Progenitor cell of endocrine pancreas (in vitro differentiated cells): ENCODE measurements around the gene CDH4. TPM values are rescaled to one million over a fixed set of nuclear protein-coding genes. Genes with fewer than 3 reads are reported as not detected.

Experiments
- DNase-seq: peaks from one replicate; pipeline ENCODE4 v3.0.0; 2021; ENCODE audit warnings: low spot score; ENCODE audit not compliant: unreplicated experiment
- H3K27ac Mint-ChIP-seq: 2 replicates; pipeline ENCODE4 v1.8.0; 2021; ENCODE audit warnings: mild to moderate bottlenecking, moderate library complexity, mixed read lengths
- H3K27me3 Mint-ChIP-seq: 2 replicates; pipeline ENCODE4 v1.8.0; 2021; ENCODE audit warnings: mixed read lengths
- H3K36me3 Mint-ChIP-seq: 2 replicates; pipeline ENCODE4 v1.8.0; 2022; ENCODE audit warnings: mixed read lengths; ENCODE audit not compliant: insufficient read depth
- H3K4me1 Mint-ChIP-seq: 2 replicates; pipeline ENCODE4 v1.8.0; 2021; ENCODE audit warnings: low read depth, mixed read lengths
- H3K4me3 Mint-ChIP-seq: 2 replicates; pipeline ENCODE4 v1.8.0; 2021; ENCODE audit warnings: low read depth, mild to moderate bottlenecking, moderate library complexity, mixed read lengths
- H3K9me3 Mint-ChIP-seq: 2 replicates; pipeline ENCODE4 v1.8.0; 2021; ENCODE audit warnings: low read depth, mixed read lengths
- total RNA-seq: library from RNA; stranded (reverse); gene quantifications from 2 replicates; pipeline ENCODE4 v1.2.1, GENCODE V29; 2021
- TF ChIP-seq, protein P1 (sequence below): fragments of 200-600 bp; sonication (generic); IDR thresholded peaks from one replicate; pipeline ENCODE4 v1.5.0; 2021; ENCODE audit warnings: antibody characterized with exemption, mild to moderate bottlenecking; ENCODE audit not compliant: unreplicated experiment

CDH4 gene
- total RNA-seq, 1 donor from 2014 or later = 0.43 TPM

DNA sequence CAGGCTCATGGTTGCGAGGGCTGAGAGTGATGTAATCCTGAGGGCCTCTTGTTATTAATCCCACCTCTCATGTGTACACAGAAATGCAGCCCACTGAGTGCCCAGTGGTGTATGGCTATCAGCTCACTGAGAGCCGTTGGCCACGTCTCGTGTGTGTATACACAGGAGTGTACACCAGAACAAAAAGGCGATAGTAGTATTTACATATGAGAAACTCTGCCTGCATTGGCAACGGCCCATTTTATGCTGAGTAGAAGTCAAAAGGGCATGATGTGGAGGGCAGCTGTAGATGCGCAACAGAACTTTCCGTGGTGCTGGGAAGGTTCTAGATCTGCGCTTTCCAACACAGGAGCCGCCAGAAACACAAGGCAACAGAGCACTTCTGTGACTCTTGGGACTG is 28.9 kb upstream of the CDH4 start:
- no peak overlapping the region for H3K4me3 Mint-ChIP-seq
- peaks cover 4% of the 10 kb centered on the region for H3K9me3 Mint-ChIP-seq
- no peak overlapping the region for H3K27ac Mint-ChIP-seq
- TF ChIP-seq, protein P1, sequence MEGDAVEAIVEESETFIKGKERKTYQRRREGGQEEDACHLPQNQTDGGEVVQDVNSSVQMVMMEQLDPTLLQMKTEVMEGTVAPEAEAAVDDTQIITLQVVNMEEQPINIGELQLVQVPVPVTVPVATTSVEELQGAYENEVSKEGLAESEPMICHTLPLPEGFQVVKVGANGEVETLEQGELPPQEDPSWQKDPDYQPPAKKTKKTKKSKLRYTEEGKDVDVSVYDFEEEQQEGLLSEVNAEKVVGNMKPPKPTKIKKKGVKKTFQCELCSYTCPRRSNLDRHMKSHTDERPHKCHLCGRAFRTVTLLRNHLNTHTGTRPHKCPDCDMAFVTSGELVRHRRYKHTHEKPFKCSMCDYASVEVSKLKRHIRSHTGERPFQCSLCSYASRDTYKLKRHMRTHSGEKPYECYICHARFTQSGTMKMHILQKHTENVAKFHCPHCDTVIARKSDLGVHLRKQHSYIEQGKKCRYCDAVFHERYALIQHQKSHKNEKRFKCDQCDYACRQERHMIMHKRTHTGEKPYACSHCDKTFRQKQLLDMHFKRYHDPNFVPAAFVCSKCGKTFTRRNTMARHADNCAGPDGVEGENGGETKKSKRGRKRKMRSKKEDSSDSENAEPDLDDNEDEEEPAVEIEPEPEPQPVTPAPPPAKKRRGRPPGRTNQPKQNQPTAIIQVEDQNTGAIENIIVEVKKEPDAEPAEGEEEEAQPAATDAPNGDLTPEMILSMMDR = no peak
- no peaks in the 10 kb centered on the region for H3K36me3 Mint-ChIP-seq
- DNase-seq = no peak
- H3K4me1 Mint-ChIP-seq = peaks cover 9% of the 10 kb centered on the region
- H3K27me3 Mint-ChIP-seq = peaks cover 39% of the 10 kb centered on the region

DNA sequence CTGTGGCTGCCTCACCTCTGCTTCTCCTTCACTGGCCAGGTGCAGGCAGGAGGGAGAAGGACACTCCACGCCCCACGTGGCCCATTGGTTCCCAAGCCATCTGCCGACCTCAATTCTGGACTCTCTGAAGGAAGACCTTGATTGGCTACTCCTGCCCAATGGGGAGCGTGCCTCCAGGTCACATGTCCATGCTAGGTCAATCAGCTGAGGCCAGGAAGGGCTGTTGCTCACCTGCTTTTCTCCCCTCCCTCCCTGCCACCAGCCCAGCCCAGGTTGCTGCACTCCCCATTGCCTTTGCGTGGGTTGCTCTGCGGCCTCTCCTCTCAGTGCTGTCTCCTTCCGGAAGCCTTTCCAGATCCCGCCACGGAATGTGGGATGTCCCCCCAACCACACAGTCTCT is 21.9 kb upstream of the CDH4 start:
- Mint-ChIP-seq H3K4me3 (no peak overlapping the region), H3K4me1 (peaks cover 1% of the 10 kb centered on the region), H3K27me3 (peaks cover 30% of the 10 kb centered on the region), H3K36me3 (no peaks in the 10 kb centered on the region), H3K27ac (no peak overlapping the region), H3K9me3 (no peaks in the 10 kb centered on the region)
- TF ChIP-seq, protein P1 = no peak
- DNase-seq = no peak

DNA sequence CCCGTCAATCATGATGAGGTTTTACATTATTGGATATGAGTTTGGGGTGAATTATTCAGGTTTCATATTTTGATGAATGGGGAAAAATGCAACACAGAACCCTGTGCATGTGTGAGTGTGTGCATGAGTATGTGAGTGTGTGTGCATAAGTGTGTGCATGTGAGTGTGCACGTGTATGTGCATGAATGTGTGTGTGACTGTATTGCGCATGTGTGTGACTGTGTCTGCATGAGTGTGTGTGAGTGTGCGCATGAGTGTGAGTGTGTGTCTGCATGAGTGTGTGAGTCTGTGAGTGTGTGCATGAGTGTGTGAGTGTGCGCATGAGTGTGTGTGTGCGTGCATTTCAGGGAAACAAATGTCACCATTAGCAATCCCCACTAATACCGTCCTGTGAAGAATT is 18.5 kb upstream of the CDH4 start:
- DNase-seq = no peak
- H3K27me3 Mint-ChIP-seq = peaks cover 39% of the 10 kb centered on the region
- peaks cover 1% of the 10 kb centered on the region for H3K4me1 Mint-ChIP-seq
- H3K36me3 Mint-ChIP-seq = no peaks in the 10 kb centered on the region
- H3K9me3 Mint-ChIP-seq = no peaks in the 10 kb centered on the region
- TF ChIP-seq, protein P1 = no peak
- H3K27ac Mint-ChIP-seq = no peak overlapping the region
- H3K4me3 Mint-ChIP-seq = no peak overlapping the region

DNA sequence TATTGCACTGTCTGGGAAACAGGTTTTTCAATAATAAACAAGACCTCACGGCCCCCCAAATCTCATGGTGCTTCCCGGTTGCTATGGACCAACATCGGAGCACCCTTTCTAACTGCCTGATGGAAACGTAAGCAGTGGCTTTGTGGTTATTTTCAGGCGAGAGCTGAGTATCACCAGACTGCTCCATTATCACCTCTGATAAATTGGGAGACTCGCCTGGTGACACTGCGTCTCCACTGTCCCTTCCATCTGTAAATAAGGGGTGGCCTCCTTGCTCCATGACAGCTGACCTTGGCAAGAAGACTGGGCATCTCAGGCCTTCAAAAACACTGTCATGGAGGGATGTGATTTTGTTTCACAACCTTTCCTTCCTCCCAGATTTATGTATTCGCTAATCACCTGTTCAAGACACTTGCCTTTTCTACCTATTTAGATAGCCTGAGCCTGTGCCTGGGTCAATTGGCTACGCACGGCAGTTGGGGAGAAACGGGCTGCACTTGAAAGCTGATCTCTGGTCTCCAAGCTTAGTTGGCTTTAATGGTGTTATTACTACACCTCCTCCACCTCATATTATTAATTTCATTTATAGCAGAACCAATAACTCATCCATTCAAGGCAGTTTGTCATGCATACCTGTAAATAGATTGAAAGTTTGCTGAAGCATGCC is 17.7 kb upstream of the CDH4 start:
- Mint-ChIP-seq H3K27me3 (peaks cover 41% of the 10 kb centered on the region), H3K4me3 (no peak overlapping the region), H3K9me3 (no peaks in the 10 kb centered on the region), H3K36me3 (no peaks in the 10 kb centered on the region), H3K27ac (no peak overlapping the region), H3K4me1 (no peaks in the 10 kb centered on the region)
- TF ChIP-seq, protein P1 = no peak
- no peak for DNase-seq

DNA sequence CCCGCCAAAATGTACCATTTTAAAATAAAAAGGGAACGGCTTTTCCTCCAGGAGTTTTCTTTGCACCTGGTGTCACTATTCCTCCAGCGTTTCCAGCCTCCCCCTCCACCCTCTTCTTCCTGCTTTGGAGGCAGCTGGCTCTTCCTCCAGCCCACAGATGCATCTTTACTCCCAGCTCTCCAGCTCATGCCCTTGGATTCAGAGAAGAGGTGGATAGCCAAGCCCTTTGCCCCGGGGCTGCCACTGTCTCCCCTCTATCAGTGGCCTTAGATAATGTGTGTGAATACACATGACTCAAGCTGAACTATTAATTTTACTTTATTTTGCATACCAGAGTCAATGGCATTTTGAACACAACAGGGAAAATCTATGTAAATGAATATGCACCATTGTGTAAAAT is 15.3 kb upstream of the CDH4 start:
- no peak overlapping the region for H3K27ac Mint-ChIP-seq
- no peaks in the 10 kb centered on the region for H3K9me3 Mint-ChIP-seq
- TF ChIP-seq, protein P1 = no peak
- H3K4me3 Mint-ChIP-seq = no peak overlapping the region
- peaks cover 50% of the 10 kb centered on the region for H3K27me3 Mint-ChIP-seq
- H3K4me1 Mint-ChIP-seq = no peaks in the 10 kb centered on the region
- no peak for DNase-seq
- H3K36me3 Mint-ChIP-seq = no peaks in the 10 kb centered on the region
